AG04449 (cell line): Measurements from ENCODE around the gene RPS23.

Experiments
- CTCF ChIA-PET: fragments of 350-600 bp; formaldehyde crosslinking; extraction: SDS; loops from one replicate; lab custom pipeline; 2021; ENCODE audit warnings: antibody characterized with exemption; lab: Yijun Ruan, JAX
- POLR2A ChIA-PET: fragments of 400-600, 350-600 bp; formaldehyde crosslinking; extraction: SDS; loops from one replicate; lab custom pipeline; 2020; ENCODE audit warnings: antibody characterized with exemption, inconsistent platforms; lab: Yijun Ruan, JAX
- DNase-seq: peaks from one replicate; pipeline ENCODE4 v3.0.0-alpha.2; 2010; ENCODE audit warnings: low read depth, low spot score
- H3K4me3 ChIP-seq: 2 replicates; pipeline ENCODE4 v1.5.1; 2011; ENCODE audit warnings: low read depth, mild to moderate bottlenecking, control low read depth, low read length
- TF ChIP-seq, protein P1 (sequence below): IDR thresholded peaks from one replicate; pipeline ENCODE4 v1.5.1; 2011; ENCODE audit warnings: mild to moderate bottlenecking, moderate library complexity, low read length, control low read depth, inconsistent platforms; ENCODE audit not compliant: insufficient read depth; ENCODE audit errors: missing control alignments

The RPS23 gene

GRCh38 chr5:82319651-82320376 is 41.7 kb upstream of the RPS23 start:
- TF ChIP-seq, protein P1, sequence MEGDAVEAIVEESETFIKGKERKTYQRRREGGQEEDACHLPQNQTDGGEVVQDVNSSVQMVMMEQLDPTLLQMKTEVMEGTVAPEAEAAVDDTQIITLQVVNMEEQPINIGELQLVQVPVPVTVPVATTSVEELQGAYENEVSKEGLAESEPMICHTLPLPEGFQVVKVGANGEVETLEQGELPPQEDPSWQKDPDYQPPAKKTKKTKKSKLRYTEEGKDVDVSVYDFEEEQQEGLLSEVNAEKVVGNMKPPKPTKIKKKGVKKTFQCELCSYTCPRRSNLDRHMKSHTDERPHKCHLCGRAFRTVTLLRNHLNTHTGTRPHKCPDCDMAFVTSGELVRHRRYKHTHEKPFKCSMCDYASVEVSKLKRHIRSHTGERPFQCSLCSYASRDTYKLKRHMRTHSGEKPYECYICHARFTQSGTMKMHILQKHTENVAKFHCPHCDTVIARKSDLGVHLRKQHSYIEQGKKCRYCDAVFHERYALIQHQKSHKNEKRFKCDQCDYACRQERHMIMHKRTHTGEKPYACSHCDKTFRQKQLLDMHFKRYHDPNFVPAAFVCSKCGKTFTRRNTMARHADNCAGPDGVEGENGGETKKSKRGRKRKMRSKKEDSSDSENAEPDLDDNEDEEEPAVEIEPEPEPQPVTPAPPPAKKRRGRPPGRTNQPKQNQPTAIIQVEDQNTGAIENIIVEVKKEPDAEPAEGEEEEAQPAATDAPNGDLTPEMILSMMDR, result no peak
- no peak overlapping the region for H3K4me3 ChIP-seq
- DNase-seq, result no peak
- ChIA-PET POLR2A (no interaction called here), CTCF (interaction anchor here (0.7 to 1.6 kb wide), 2 partner anchors 8 to 10 kb away, joined by 3 to 6 read pairs; no protein-coding TSS in a partner anchor)

- TF ChIP-seq, protein P1, result no peak
- H3K4me3 ChIP-seq, result no peak overlapping the region
- DNase-seq, result no peak
- POLR2A ChIA-PET, result no interaction called here
- CTCF ChIA-PET, result interaction anchor here (0.6 to 0.7 kb wide), 2 partner anchors 9 to 31 kb away, joined by 3 read pairs; no protein-coding TSS in a partner anchor
Observed at GRCh38 chr5:82319192-82319591, 41.0 kb upstream of the RPS23 start.

DNA sequence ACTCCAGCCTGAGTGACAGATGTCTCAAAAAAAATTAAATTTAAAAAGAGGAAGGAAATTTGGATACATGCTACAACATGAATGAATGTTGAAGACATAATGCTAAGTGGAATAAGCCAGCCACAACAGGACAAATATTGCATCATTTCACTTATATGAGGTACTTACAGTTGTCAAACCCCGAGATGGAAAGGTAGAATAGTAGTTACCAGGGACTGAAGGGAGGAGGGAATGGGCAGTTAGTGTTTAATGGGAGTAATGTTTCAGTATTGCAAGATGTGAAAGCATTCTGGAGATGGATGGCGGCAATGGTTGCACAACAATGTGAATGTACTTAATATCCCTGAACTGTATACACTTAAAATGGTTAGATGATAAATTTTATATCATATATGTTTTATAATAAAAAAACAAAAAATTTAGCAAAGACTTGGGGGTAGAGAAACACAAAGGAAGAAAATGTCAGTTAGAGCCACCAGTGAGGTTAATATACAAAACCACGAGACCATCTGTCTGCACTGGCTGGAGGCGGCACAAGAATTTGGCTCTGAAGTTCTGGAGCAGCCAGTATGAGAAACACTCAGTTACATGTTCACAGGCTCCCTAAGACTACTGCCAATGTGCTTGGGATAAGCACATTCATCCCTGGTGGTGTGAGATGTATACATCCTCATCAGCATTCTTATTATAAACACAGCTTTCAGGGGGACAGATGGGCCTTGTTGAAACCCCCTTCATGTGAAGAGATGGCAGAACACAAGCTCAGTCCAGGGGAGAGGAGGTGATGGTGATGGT is 37.0 kb upstream of the RPS23 start:
- TF ChIP-seq, protein P1, result no peak
- ChIA-PET CTCF (interaction anchor here (0.9 kb wide), 1 partner anchor 21 kb away, joined by 3 read pairs; no protein-coding TSS in a partner anchor), POLR2A (no interaction called here)
- no peak for DNase-seq
- no peak overlapping the region for H3K4me3 ChIP-seq

DNA sequence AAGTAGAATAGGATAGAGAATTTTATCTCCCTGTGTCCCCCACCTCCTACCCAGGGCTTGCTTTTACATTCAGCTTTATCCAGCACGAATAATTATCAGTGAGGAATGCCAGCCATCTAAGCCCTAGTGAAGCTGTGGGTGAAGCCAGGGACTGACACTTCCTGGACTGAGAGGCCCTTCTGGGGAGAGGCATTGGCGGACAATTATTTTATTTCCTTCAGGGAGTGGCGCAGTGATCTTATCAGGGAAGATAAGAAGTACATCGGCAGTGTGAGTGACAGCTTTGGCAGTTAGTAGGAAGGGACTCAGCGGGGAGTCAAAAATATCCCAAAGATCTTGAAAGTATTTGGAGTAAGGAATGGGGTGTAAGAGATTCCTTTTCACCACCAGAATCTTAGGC is 34.9 kb upstream of the RPS23 start:
- no peak overlapping the region for H3K4me3 ChIP-seq
- DNase-seq, result no peak
- TF ChIP-seq, protein P1, result no peak
- ChIA-PET POLR2A (interaction anchor here (0.6 to 0.9 kb wide), 2 partner anchors 19 to 76 kb away, joined by 3 to 4 read pairs; no protein-coding TSS in a partner anchor), CTCF (interaction anchor here (0.6 to 6.2 kb wide), 24 partner anchors 8 to 1252 kb away, joined by 3 to 143 read pairs (median 7); no protein-coding TSS in a partner anchor)

- TF ChIP-seq, protein P1, result peak; percentile 89
- POLR2A ChIA-PET, result interaction anchor here (0.6 to 0.9 kb wide), 2 partner anchors 19 to 76 kb away, joined by 3 to 4 read pairs; no protein-coding TSS in a partner anchor
- DNase-seq, result no peak
- no peak overlapping the region for H3K4me3 ChIP-seq
- CTCF ChIA-PET, result interaction anchor here (0.6 to 6.2 kb wide), 33 partner anchors 9 to 1254 kb away, joined by 3 to 143 read pairs (median 5); no protein-coding TSS in a partner anchor
Observed at GRCh38 chr5:82312373-82312856, 34.3 kb upstream of the RPS23 start.
